Measurements from ENCODE around the gene NOC2L. TPM values are rescaled to one million over a fixed set of nuclear protein-coding genes. Genes with fewer than 3 reads are reported as not detected.

Gene NOC2L
- total and polyA plus RNA-seq, 9 of the 15 experiments (the other 6 are each of a cell fraction or from before 2014, with no cell fraction given): 4.0 to 410 (median 200) TPM

GRCh38 chr1:983798-984475 is 24.9 kb upstream of the NOC2L start (continued):
- 0 out of 2 replicates have a peak, but pooled peaks have one; percentile 49 for TF ChIP-seq TCF7 (IDR thresholded peaks at IDR 0.05; ENCODE audit: borderline replicate concordance)
- TF ChIP-seq RCOR1 (IDR thresholded peaks at IDR 0.05; ENCODE audit: borderline replicate concordance in 1 of 2, low read depth in 2 of 2, low read length in 2 of 2): peak in 1 of 2 experiments; percentile 59; a peak in 1 of 4 replicates
- TF ChIP-seq DNMT1 (IDR thresholded peaks at IDR 0.05): no peak
- TF ChIP-seq ARID2 (IDR thresholded peaks at IDR 0.05): peak; percentile 72; the same call in 1 of the 2 replicates
- peak; percentile 80; the same call in 1 of the 2 replicates for TF ChIP-seq STAG1 (CRISPR knock-in tag; IDR thresholded peaks at IDR 0.05; ENCODE audit: borderline replicate concordance)
- no peak for TF ChIP-seq MYC (IDR thresholded peaks at IDR 0.05; ENCODE audit: low read depth, low read length)
- peak; percentile 39; the same call in 1 of the 2 replicates for TF ChIP-seq MYC (CRISPR knock-in tag; IDR thresholded peaks at IDR 0.05; ENCODE audit: borderline replicate concordance, low read depth)
- peak; percentile 54 to 90 (median 77); a peak in 4 of 6 replicates for TF ChIP-seq CTCF (IDR thresholded peaks at IDR 0.05 in 2 of 3, conservative IDR thresholded peaks at IDR 0.05 in 1 of 3; ENCODE audit: insufficient read depth in 2 of 3, low read depth in 1 of 3, low read length in 3 of 3)
- peak; percentile 38; the same call in 1 of the 2 replicates for TF ChIP-seq CREM (IDR thresholded peaks at IDR 0.05; ENCODE audit: low read depth)
- TF ChIP-seq ZBTB9 (CRISPR knock-in tag; IDR thresholded peaks at IDR 0.05): no peak
- TF ChIP-seq SMC3 (conservative IDR thresholded peaks at IDR 0.05; ENCODE audit: insufficient read depth, low read depth, low read length): peak; percentile 79
- TF ChIP-seq ZNF583 (CRISPR knock-in tag; IDR thresholded peaks at IDR 0.05): no peak
- 0 out of 2 replicates have a peak, but pooled peaks have one; percentile 18 for TF ChIP-seq TOE1 (IDR thresholded peaks at IDR 0.05; ENCODE audit: borderline replicate concordance)
- no peak for TF ChIP-seq TOE1 (CRISPR knock-in tag; IDR thresholded peaks at IDR 0.05; ENCODE audit: borderline replicate concordance, low read depth)
- TF ChIP-seq ZMIZ1 (IDR thresholded peaks at IDR 0.05; ENCODE audit: low read depth in 2 of 2, low read length in 2 of 2): 0 out of 4 replicates have a peak, but pooled peaks of 1 of the 2 experiments have one; percentile 27
- peak; percentile 65 for TF ChIP-seq DEAF1 (CRISPR knock-in tag; IDR thresholded peaks at IDR 0.05)
- 0 out of 2 replicates have a peak, but pooled peaks have one; percentile 32 for TF ChIP-seq ETS1 (conservative IDR thresholded peaks at IDR 0.05; ENCODE audit: control insufficient read depth, low read depth, low read length)
